H4 (cell line): ENCODE measurements around the gene MRPL4. TPM values are rescaled to one million over a fixed set of nuclear protein-coding genes. Genes with fewer than 3 reads are reported as not detected.
"Not testable (repeated sequence)": the region's sequence is repeated elsewhere in the genome, so short reads cannot be mapped to it uniquely, and the experiment has no call there.

Source experiments
- DNase-seq: peaks from one replicate; pipeline ENCODE4 v3.0.0-alpha.2; 2015; ENCODE audit warnings: low spot score
- total RNA-seq: library from RNA; depleted of rRNA; stranded (reverse); fragments of >200 nt; shearing (Covaris generic); gene quantifications from 2 replicates; pipeline ENCODE4 v1.2.3, GENCODE V29; 2014

The MRPL4 gene
- total RNA-seq, 1 experiment from 2014 or later: 54.6 TPM

DNA sequence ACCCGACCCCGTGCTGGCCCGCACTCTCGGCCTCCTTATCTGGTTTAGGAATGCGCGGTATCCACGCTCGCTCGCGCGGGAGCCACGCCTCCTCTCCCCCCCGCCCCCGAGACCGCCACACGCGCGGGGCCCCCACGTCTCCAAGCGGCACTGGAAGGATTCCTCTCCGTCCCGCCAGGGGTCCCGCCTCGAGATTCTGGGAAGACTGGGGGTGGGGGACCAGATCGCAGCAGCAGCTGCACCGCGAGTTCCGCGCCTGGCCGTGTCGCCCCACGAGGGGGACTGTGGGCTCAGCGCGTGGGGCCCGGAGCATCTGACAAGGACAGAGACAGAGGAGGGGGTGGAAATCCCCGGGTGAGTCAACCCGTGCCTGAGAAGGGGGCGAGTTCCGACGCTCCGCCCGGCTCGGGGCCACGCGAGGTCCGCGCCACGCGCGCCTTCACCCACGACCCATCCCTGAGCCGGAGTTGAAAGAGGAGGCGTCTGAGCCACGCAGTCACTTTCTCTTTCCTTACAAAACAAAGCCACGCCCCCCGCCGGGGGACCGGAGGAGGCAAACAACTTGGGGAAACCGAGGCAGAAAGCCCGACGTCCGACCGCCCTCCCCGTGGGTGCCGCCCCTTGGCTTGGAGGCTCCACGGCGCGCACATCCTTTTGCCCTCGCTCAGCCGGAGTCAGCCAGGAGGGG, 21.7 kb upstream of the MRPL4 start:
- DNase-seq: no peak

DNA sequence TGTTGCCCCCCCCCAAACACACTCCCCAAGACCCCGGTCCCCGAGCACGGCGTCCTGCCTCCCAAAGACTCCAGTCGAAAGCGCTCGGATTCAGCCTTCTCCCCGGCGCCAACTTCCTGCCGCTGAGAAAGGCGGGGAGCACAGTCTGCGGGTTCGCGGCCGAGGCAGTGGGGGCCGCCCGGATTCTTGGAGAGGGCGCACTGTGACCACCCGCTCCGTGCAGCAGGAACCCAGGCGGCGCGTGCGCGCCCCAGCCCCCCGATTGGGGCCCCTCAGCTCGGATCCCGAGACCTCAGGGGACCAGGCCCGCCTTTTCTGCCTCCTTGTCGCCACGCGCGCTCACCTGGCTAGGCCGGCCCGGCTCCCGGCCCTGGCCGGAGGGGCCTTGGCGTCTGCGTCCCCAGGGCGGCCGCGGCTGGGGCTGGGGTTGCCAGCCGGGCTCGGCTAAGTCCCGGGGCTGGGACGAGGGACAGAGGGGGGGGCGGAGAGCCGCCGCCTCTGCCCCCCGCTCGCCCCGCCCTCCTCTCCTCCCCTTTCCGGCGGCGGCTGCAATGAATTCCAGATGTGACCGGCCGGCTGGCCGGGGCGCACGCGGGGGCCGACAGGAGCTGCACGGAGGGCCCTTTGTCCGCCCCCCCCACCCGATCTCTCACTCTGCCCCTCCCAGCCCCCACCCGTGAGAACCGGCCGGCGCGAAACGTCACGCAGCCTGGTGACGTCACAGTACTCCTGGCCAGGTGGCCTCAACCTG, 21.0 kb upstream of the MRPL4 start, which contains the start of gene S1PR2:
Gene S1PR2, minus strand, starts transcription at position 471 of the 751 bp plus-strand sequence. CDS start 6,426 bp downstream, outside the sequence.
- peak; percentile 60 for DNase-seq

DNA sequence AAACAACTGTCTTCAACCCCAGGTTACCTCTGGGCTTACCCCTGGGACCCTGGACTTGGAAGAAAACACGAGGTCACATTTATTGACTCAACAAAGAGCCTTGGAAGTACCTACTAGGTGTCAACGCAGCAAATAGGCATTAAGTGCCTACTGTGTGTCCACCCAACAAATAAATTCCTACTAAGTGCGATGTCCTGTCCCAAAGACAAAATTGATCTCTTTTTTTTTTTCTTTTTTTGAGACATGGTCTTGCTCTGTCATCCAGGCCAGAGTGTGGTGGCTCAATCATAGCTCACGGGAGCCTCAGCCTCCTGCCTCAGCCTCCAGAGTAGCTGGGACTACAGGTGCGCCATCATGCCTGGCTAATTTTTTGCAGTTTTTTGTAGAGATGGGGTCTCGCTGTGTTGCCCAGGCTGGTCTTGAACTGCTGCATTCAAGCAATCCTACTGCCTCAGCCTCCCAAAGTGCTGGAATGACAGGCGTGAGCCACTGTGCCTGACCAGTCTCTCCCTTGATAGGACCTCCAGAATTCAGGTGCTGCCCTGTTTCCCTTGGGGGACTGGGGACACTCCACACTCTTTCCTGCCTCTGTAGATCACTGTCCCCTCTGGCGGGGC, 20.3 kb upstream of the MRPL4 start:
- no peak for DNase-seq

GRCh38 chr19:10233946-10234345, 18.1 kb upstream of the MRPL4 start:
- no peak for DNase-seq

GRCh38 chr19:10235003-10235402, 17.0 kb upstream of the MRPL4 start:
- no peak for DNase-seq

DNA sequence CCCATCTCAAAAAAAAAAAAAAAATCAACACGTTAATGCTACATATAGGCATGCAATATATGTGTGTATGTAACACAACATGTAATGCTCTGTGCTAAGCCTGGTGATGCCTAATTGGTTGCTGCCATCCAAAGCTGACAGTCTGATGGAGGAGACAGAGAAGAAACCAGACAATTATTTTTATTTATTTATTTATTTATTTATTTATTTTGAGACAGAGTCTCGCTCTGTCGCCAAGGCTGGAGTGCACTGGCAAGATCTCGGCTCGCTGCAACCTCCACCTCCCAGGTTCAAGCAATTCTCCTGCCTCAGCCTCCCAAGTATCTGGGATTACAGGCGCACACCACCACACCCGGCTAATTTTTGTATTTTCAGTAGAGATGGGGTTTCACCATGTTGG, 16.6 kb upstream of the MRPL4 start:
- DNase-seq: not testable (repeated sequence)

DNA sequence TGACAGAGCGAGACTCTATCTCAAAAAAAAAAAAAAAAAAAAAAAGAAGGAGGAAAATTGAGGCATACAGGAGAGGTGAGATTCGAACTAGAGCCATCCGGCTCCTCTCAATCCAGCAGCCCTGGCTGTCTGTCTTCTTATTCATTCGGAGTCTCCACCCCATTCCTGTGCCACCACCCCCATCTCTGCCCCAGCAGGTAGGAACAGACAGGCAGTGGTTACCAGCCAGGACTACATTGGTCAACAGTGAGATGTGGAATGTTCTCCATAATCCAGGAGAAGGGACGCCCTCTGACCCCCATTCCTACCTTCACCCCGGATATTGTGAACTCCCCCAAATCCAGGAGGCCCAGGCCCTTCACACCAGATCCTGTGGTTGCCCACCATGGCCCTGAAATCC, 14.3 kb upstream of the MRPL4 start:
- no peak for DNase-seq

DNA sequence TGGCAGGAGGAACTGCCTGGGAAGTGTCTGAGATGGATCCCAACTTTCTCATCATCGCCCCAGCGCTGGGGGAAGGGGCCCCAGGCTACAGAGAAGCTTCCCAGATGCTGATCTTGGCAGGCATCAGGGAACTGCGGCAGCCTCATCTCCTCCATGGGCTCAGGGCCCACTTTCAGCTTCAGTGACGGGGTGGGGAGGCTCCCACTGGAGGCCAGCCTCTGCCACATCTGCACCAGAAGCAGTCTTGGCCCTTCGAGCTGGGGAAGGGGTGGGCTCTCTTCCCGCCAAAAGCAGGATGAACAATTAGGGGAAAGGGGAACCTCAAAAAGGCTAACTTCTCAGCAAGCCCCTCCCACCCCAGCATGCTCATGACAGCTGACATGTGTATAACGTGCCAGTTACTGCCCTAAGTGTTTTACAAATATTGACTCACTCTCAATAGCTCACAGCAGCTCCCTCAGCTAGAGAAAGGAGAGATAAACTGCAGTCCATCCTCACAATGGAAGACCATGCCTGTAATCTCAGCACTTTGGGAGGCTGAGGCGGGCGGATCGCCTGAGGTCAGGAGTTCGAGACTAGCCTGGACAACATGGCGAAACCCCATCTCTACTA, 13.7 kb upstream of the MRPL4 start:
- no peak for DNase-seq

- not testable (repeated sequence) for DNase-seq
Measured at GRCh38 chr19:10241826-10242449, 10.1 kb upstream of the MRPL4 start.

DNA sequence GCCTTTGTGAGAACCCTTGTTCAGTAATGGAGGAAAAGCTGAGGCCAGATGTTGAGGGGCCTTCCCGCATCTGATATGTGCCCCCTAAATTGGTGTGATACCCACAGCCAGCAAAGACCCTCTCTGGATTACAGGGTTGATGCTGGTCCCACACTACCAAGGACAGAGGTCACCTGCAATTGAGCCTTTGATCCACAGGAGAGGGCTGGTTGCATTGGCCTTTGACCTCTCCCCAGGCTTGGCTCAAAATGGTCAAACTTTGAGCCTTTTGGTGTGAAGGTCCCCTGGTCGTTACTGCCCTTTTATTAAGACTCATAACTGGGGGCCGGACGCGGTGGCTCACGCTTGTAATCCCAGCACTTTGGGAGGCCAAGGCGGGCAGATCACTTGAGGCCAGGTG, 8.4 kb upstream of the MRPL4 start:
- DNase-seq: no peak

- no peak for DNase-seq
Measured at GRCh38 chr19:10245189-10245939, 6.7 kb upstream of the MRPL4 start.

DNA sequence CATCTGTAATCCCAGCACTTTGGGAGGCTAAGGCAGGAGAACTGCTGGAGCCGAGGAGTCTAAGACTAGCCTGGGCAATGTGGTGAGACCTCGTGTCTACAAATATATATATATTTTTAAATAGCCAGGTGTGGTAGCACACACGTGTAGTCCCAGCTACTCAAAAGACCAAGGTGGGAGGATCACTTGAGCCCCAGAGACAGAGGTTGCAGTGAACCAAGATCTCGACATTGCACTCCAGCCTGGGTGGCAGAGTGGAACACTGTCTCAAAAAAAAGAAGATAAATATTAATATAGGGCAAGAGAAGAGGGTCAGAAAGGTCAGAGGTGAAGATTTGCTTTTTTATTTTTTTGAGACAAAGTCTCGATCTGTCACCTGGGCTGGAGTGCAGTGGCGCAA, 5.5 kb upstream of the MRPL4 start:
- no peak for DNase-seq

DNA sequence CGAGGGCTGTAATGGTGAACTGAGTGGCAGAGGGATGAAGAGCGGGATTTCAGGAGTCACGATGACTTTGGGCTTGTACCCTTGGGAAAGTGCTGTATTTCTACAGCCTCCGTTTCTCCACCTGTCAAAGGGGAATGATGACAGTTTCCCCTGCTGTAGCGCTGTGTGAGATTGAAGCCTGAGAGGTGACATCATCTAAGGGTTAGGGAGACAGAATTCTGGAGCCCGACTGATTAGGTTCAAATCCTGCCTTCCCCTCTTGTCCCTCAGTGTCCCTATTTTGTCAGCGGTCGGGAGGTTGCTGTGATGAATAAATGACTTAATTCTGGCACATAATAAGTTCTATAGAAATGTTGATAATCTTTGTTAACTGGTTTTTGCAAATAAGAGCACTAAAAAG, 693 bp downstream of the MRPL4 start:
- DNase-seq: no peak

DNA sequence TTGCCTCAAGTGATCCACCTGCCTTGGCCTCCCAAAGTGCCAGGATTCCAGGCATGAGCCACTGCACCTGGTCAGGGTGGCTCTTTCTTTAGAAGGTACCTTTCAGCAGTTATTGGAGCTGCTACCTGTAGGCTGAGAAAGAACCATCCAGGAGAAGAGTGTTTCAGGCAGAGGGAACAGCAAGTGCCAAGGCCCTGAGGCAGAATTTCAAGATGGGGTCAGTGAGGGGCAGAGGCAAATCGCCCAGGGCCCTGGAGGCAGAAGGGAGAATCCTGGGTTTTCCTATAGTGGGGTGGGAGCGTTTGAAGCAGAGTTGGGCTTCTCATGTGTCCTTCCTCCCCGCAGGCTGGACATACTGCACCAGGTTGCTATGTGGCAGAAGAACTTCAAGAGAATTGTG, 2.2 kb downstream of the MRPL4 start:
- DNase-seq: no peak

DNA sequence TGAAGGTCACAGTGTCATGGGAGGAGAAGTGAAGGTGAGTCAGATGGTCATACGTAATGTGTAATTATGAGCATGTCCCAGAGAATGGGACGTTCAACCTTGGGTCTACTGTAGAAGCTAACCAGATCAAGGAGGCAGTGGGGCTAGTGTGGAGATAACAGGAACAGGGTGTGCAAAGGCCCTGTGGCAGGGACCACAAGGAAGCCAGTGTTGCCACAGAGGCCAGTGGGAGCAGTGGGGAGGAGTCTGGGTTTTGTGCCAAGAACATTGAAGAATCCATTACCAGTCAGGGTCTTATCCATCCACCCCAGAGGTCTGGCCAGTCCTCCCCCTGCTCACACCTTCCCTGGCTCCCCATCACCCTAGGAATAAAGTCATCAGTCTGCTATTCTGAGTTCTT, 3.3 kb downstream of the MRPL4 start:
- DNase-seq: no peak

DNA sequence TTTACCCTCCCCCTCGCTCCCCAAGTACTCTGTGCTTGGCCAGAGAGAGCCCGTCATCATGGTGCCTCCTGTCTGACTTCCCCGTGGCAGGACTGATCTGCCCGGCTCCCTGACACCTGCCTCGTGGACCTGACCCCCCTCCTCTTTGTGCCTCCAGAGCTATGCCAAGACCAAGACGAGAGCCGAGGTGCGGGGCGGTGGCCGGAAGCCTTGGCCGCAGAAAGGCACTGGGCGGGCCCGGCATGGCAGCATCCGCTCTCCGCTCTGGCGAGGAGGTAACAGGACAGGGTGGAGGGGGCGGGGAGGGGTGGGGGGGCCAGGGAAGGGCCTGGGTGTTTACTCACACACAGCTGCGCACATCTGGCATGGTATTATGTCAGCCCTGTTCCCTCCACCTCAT, 4.5 kb downstream of the MRPL4 start:
- no peak for DNase-seq

DNA sequence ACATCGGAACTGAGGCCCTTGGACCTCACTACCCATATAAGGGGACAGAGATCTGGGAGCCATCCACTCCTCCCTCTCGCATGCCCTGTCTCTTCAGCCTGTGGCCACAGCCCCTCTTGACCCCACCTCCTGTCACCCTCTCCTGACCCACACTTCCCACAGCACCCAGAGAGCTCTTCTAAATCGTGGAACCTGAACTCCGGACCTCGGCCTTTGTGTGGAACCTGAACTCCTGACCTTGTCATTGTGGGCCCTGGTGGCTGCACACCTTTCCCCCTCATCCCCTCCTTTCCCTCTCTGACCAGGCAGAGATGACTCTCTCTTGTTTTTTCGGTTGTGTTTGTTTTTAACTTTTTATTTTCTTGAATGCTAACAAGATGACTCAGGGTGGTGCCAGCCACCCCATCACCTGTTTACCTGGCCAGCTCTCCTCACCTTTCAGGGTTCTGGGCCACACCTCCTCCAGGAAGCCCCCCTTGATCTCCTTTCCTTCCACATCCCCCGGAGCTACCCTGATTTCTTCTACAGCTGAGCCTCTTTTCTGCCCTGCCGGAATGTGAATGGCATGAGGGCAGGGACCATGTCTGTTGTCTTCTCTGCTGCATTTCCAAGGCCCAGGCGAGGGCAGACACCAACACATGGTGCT, 5.1 kb downstream of the MRPL4 start:
- no peak for DNase-seq

- no peak for DNase-seq
Measured at GRCh38 chr19:10258080-10258710, 6.2 kb downstream of the MRPL4 start.

- peak; percentile 87 for DNase-seq
Measured at GRCh38 chr19:10259162-10259905, 7.3 kb downstream of the MRPL4 start.
